RWPE2 (cell line): Measurements from ENCODE around the gene GPC2.
"Not testable (repeated sequence)": the region's sequence is repeated elsewhere in the genome, so short reads cannot be mapped to it uniquely, and the experiment has no call there.

Experiments used
- ATAC-seq: fragments of 200-7000 bp; cut with Tn5 transposase; 3 replicates; pipeline ENCODE4 v1.9.1; 2021; ENCODE audit warnings: low read depth
- DNase-seq: peaks from one replicate; pipeline ENCODE4 v3.0.0-alpha.2; 2020; ENCODE audit warnings: low spot score
- H3K27ac ChIP-seq: fragments of 450-650 bp; 2 replicates; pipeline ENCODE4 v1.5.1; 2017; ENCODE audit warnings: mild to moderate bottlenecking; ENCODE audit not compliant: poor library complexity, severe bottlenecking
- H3K27me3 ChIP-seq: fragments of 250-450 bp; sonication (Bioruptor Pico); 2 replicates; pipeline ENCODE4 v1.5.1; 2021; ENCODE audit warnings: mild to moderate bottlenecking, moderate library complexity; ENCODE audit not compliant: insufficient read depth, poor library complexity, severe bottlenecking
- H3K36me3 ChIP-seq: fragments of 250-450 bp; sonication (Bioruptor Pico); 2 replicates; pipeline ENCODE4 v1.5.1; 2020; ENCODE audit warnings: low read depth, mild to moderate bottlenecking, moderate library complexity
- H3K4me1 ChIP-seq: fragments of 250-450 bp; sonication (Bioruptor Pico); 2 replicates; pipeline ENCODE4 v1.5.1; 2021; ENCODE audit warnings: mild to moderate bottlenecking, moderate library complexity; ENCODE audit not compliant: insufficient read depth, poor library complexity, severe bottlenecking
- H3K4me3 ChIP-seq: fragments of 250-450 bp; sonication (Bioruptor Pico); 2 replicates; pipeline ENCODE4 v1.5.1; 2021; ENCODE audit warnings: mild to moderate bottlenecking, moderate library complexity; ENCODE audit not compliant: severe bottlenecking
- H3K9me3 ChIP-seq: fragments of 250-450 bp; sonication (Bioruptor Pico); 2 replicates; pipeline ENCODE4 v1.5.1; 2021; ENCODE audit warnings: mild to moderate bottlenecking, moderate library complexity; ENCODE audit not compliant: severe bottlenecking
- CTCF ChIP-seq: fragments of 450-650 bp; IDR thresholded peaks from one replicate; pipeline ENCODE4 v1.5.1; 2017; ENCODE audit warnings: mild to moderate bottlenecking, moderate library complexity; ENCODE audit not compliant: poor library complexity, severe bottlenecking

The GPC2 gene

GRCh38 chr7:100221231-100221718 is 44.1 kb upstream of the GPC2 start:
- no peaks in the 10 kb centered on the region for H3K9me3 ChIP-seq
- H3K36me3 ChIP-seq, result no peaks in the 10 kb centered on the region
- no peak for ATAC-seq
- no peak for DNase-seq
- no peaks in the 10 kb centered on the region for H3K27me3 ChIP-seq
- H3K27ac ChIP-seq, result no peak overlapping the region
- H3K4me3 ChIP-seq, result no peak overlapping the region
- no peaks in the 10 kb centered on the region for H3K4me1 ChIP-seq
- TF ChIP-seq CTCF, result no peak

GRCh38 chr7:100220586-100221230 is 43.5 kb upstream of the GPC2 start:
- H3K27me3 ChIP-seq, result no peaks in the 10 kb centered on the region
- H3K4me1 ChIP-seq, result no peaks in the 10 kb centered on the region
- no peak overlapping the region for H3K4me3 ChIP-seq
- no peak for ATAC-seq
- no peak for TF ChIP-seq CTCF
- H3K9me3 ChIP-seq, result no peaks in the 10 kb centered on the region
- no peak for DNase-seq
- no peak overlapping the region for H3K27ac ChIP-seq
- H3K36me3 ChIP-seq, result no peaks in the 10 kb centered on the region

GRCh38 chr7:100219801-100220585 is 42.8 kb upstream of the GPC2 start, which contains the start of gene PVRIG:
PVRIG (plus strand) TSS chr7:100219949; CDS start chr7:100219971, 22 bp downstream.
- H3K4me3 ChIP-seq, H3K4me1 ChIP-seq, H3K27me3 ChIP-seq, H3K27ac ChIP-seq, H3K36me3 ChIP-seq, ATAC-seq, H3K9me3 ChIP-seq, DNase-seq: not testable (repeated sequence)

GRCh38 chr7:100219271-100219737 is 42.1 kb upstream of the GPC2 start:
- no peak for TF ChIP-seq CTCF
- Histone ChIP-seq H3K9me3 (no peaks in the 10 kb centered on the region), H3K27ac (no peak overlapping the region), H3K36me3 (no peaks in the 10 kb centered on the region), H3K4me3 (no peak overlapping the region), H3K4me1 (no peaks in the 10 kb centered on the region), H3K27me3 (no peaks in the 10 kb centered on the region)
- no peak for ATAC-seq
- no peak for DNase-seq

GRCh38 chr7:100217934-100218333 is 40.8 kb upstream of the GPC2 start:
- not testable (repeated sequence) for H3K36me3 ChIP-seq, H3K4me3 ChIP-seq, H3K4me1 ChIP-seq, H3K27ac ChIP-seq, H3K27me3 ChIP-seq, DNase-seq, H3K9me3 ChIP-seq
- ATAC-seq, result peak; percentile 33; the same call in 2 of the 3 replicates
